ENCODE measurements around the gene LUZP2. TPM values are rescaled to one million over a fixed set of nuclear protein-coding genes. Genes with fewer than 3 reads are reported as not detected.

Gene LUZP2
- total RNA-seq, 2 experiments from 2014 or later = not detected

- Histone ChIP-seq H3K36me3 (ENCODE audit: insufficient read depth, low read length) (no peaks in the 10 kb centered on the region), H3K27ac (ENCODE audit: low read depth in 1 of 2, low read length in 2 of 2) (no peak overlapping the region), H3K9me3 (ENCODE audit: control insufficient read depth in 1 of 2, insufficient read depth in 1 of 2, low read length in 2 of 2) (peaks cover 0 to 4% of the 10 kb centered on the region in 2 experiments), H3K27me3 (ENCODE audit: control insufficient read depth in 1 of 2, insufficient read depth in 2 of 2, low read length in 2 of 2) (no peaks in the 10 kb centered on the region), H3K4me3 (ENCODE audit: low read length) (no peak overlapping the region), H3K4me1 (ENCODE audit: insufficient read depth, low read length) (no peaks in the 10 kb centered on the region)
- Mint-ChIP-seq H3K27me3 (peaks cover 10% of the 10 kb centered on the region), H3K9me3 (peaks cover 7% of the 10 kb centered on the region), H3K36me3 (ENCODE audit: low read depth) (no peaks in the 10 kb centered on the region), H3K4me1 (ENCODE audit: low read depth) (no peaks in the 10 kb centered on the region), H3K27ac (no peak overlapping the region), H3K4me3 (no peak overlapping the region)
- intact Hi-C loops (cut with DNase I, micrococcal nuclease) = no loop called here
- CTCF ChIA-PET = no interaction called here
- TF ChIP-seq CTCF (IDR thresholded peaks at IDR 0.05) = no peak
- ATAC-seq (ENCODE audit: poor library complexity) = no peak
- POLR2A ChIA-PET = no interaction called here
- DNase-seq = no peak
These were observed 5.6 kb downstream of the LUZP2 start for GRCh38 chr11:24502425-24502824.

GRCh38 chr11:24509114-24509513, 12.3 kb downstream of the LUZP2 start:
- Mint-ChIP-seq H3K9me3 (peaks cover 2% of the 10 kb centered on the region), H3K27me3 (no peaks in the 10 kb centered on the region), H3K27ac (no peak overlapping the region), H3K36me3 (ENCODE audit: low read depth) (no peaks in the 10 kb centered on the region), H3K4me1 (ENCODE audit: low read depth) (no peaks in the 10 kb centered on the region), H3K4me3 (no peak overlapping the region)
- Histone ChIP-seq H3K4me3 (ENCODE audit: low read length) (no peak overlapping the region), H3K4me1 (ENCODE audit: insufficient read depth, low read length) (no peaks in the 10 kb centered on the region), H3K27ac (ENCODE audit: low read depth in 1 of 2, low read length in 2 of 2) (no peak overlapping the region), H3K27me3 (ENCODE audit: control insufficient read depth in 1 of 2, insufficient read depth in 2 of 2, low read length in 2 of 2) (no peaks in the 10 kb centered on the region), H3K36me3 (ENCODE audit: insufficient read depth, low read length) (no peaks in the 10 kb centered on the region), H3K9me3 (ENCODE audit: control insufficient read depth in 1 of 2, insufficient read depth in 1 of 2, low read length in 2 of 2) (peaks cover 0 to 4% of the 10 kb centered on the region in 2 experiments)
- intact Hi-C loops (cut with DNase I, micrococcal nuclease) = no loop called here
- CTCF ChIA-PET = no interaction called here
- no peak for TF ChIP-seq CTCF (IDR thresholded peaks at IDR 0.05)
- ATAC-seq (ENCODE audit: poor library complexity) (no peak), DNase-seq (no peak)
- POLR2A ChIA-PET = no interaction called here

- no peaks in the 10 kb centered on the region for H3K9me3 Mint-ChIP-seq
- Histone ChIP-seq H3K9me3 (ENCODE audit: control insufficient read depth in 1 of 2, insufficient read depth in 1 of 2, low read length in 2 of 2) (peaks cover 0 to 4% of the 10 kb centered on the region in 2 experiments), H3K36me3 (ENCODE audit: insufficient read depth, low read length) (no peaks in the 10 kb centered on the region), H3K27me3 (ENCODE audit: control insufficient read depth in 1 of 2, insufficient read depth in 2 of 2, low read length in 2 of 2) (no peaks in the 10 kb centered on the region), H3K4me1 (ENCODE audit: insufficient read depth, low read length) (no peaks in the 10 kb centered on the region), H3K27ac (ENCODE audit: low read depth in 1 of 2, low read length in 2 of 2) (no peak overlapping the region), H3K4me3 (ENCODE audit: low read length) (no peak overlapping the region)
- H3K27ac Mint-ChIP-seq = no peak overlapping the region
- ATAC-seq (ENCODE audit: poor library complexity) = no peak
- CTCF ChIA-PET = no interaction called here
- no peak for DNase-seq
- POLR2A ChIA-PET = no interaction called here
- no peaks in the 10 kb centered on the region for H3K36me3 Mint-ChIP-seq (ENCODE audit: low read depth)
- intact Hi-C loops (cut with DNase I, micrococcal nuclease) = no loop called here
- no peak overlapping the region for H3K4me3 Mint-ChIP-seq
- H3K27me3 Mint-ChIP-seq = no peaks in the 10 kb centered on the region
- TF ChIP-seq CTCF (IDR thresholded peaks at IDR 0.05) = no peak
- H3K4me1 Mint-ChIP-seq (ENCODE audit: low read depth) = no peaks in the 10 kb centered on the region
These were observed 14.7 kb downstream of the LUZP2 start for GRCh38 chr11:24511511-24511910.
